Smooth muscle cell (in vitro differentiated cells): ENCODE measurements around the gene CTNNAL1. TPM values are rescaled to one million over a fixed set of nuclear protein-coding genes. Genes with fewer than 3 reads are reported as not detected.

Experiments used
- DNase-seq: peaks from one replicate; lab custom pipeline; 2025; ENCODE audit not compliant: unreplicated experiment; lab: John Stamatoyannopoulos, UW
- H2AFZ ChIP-seq: fragments of 200-600 bp; sonication (generic); 2 replicates; pipeline ENCODE4 v1.6.0; 2016; ENCODE audit warnings: antibody characterized with exemption, low read depth, mild to moderate bottlenecking
- H3F3A ChIP-seq: fragments of 200-600 bp; sonication (generic); 2 replicates; pipeline ENCODE4 v1.6.0; 2017; ENCODE audit warnings: antibody characterized with exemption, low read depth
- H3K27ac ChIP-seq: fragments of 200-600 bp; sonication (generic); 2 replicates; pipeline ENCODE4 v1.5.1; 2016; ENCODE audit warnings: low read depth, mild to moderate bottlenecking
- H3K27me3 ChIP-seq: fragments of 200-600 bp; sonication (generic); 2 replicates; pipeline ENCODE4 v1.6.1; 2016; ENCODE audit warnings: low read depth, mild to moderate bottlenecking
- H3K36me3 ChIP-seq: fragments of 200-600 bp; sonication (generic); 2 replicates; pipeline ENCODE4 v1.5.1; 2016; ENCODE audit warnings: low read depth
- H3K4me1 ChIP-seq: fragments of 200-600 bp; sonication (generic); 2 replicates; pipeline ENCODE4 v1.5.1; 2016; ENCODE audit warnings: low read depth
- H3K4me2 ChIP-seq: fragments of 200-600 bp; sonication (generic); 2 replicates; pipeline ENCODE4 v1.6.0; 2016; ENCODE audit warnings: mild to moderate bottlenecking
- H3K4me3 ChIP-seq: fragments of 200-600 bp; sonication (generic); 2 replicates; pipeline ENCODE4 v1.5.1; 2016; ENCODE audit warnings: mild to moderate bottlenecking
- H3K79me2 ChIP-seq: fragments of 200-600 bp; sonication (generic); 2 replicates; pipeline ENCODE4 v1.6.0; 2016; ENCODE audit warnings: low read depth, mild to moderate bottlenecking
- H3K9ac ChIP-seq: fragments of 200-600 bp; sonication (generic); 2 replicates; pipeline ENCODE4 v1.6.0; 2016; ENCODE audit warnings: low read depth
- H3K9me3 ChIP-seq: fragments of 200-600 bp; sonication (generic); replicated peaks from 2 replicates; pipeline ENCODE4 v1.5.1; 2016; ENCODE audit warnings: low read depth
- H4K20me1 ChIP-seq: fragments of 200-600 bp; sonication (generic); 2 replicates; pipeline ENCODE4 v1.6.0; 2016; ENCODE audit warnings: low read depth
- whole genome bisulfite sequencing: methylation state at CpG from one replicate; pipeline ENCODE4 v1.1.7; 2016; ENCODE audit warnings: low lambda C conversion rate; 5-methylcytosine and 5-hydroxymethylcytosine counted together
- polyA plus RNA-seq: library from polyadenylated mRNA; unstranded; fragments of >200 nt; fragmentation: Nextera tagmentation; extraction: Ambion mirVana; gene quantifications from 2 replicates; pipeline ENCODE4 v1.2.1, GENCODE V29; 2016
- total RNA-seq: library from RNA; depleted of rRNA; stranded (reverse); fragments of >200 nt; gene quantifications from 2 replicates; pipeline ENCODE4 v1.2.3, GENCODE V29; 2014
- TF ChIP-seq, protein P1 (sequence below): fragments of 200-600 bp; sonication (generic); IDR thresholded peaks from 2 replicates; pipeline ENCODE4 v1.5.1; 2017; ENCODE audit warnings: borderline replicate concordance, mild to moderate bottlenecking, antibody characterized with exemption; ENCODE audit not compliant: insufficient read depth, poor library complexity, severe bottlenecking

The CTNNAL1 gene
- total and polyA plus RNA-seq, 2 experiments from 2014 or later: 27.4 to 33.5 TPM

DNA sequence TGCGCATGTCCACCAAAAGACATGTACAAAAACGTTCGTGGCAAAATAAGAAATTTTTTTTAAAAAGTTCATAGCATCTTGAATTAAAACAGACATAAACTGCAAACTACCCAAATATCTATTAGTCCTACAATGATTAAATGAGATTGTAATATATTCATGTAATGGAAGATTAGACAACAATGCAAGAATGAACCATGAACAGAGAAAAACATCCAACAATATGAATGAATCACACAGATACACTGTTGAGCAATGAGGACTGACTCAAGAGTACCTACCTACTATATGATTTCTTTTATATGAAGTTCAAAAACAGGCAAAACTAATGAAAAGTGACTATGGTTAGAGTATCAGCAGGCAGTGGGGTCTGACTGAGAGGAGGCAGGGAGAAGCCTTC is 17.9 kb upstream of the CTNNAL1 start:
- Histone ChIP-seq H3K9ac (no peak overlapping the region), H3K4me1 (peaks cover 8% of the 10 kb centered on the region), H3K9me3 (no peaks in the 10 kb centered on the region), H3K79me2 (peaks cover 4% of the 10 kb centered on the region), H4K20me1 (peaks cover 3% of the 10 kb centered on the region), H3K36me3 (no peaks in the 10 kb centered on the region), H3K27ac (no peak overlapping the region), H3K4me3 (no peak overlapping the region), H2AFZ (no peak overlapping the region), H3K27me3 (no peaks in the 10 kb centered on the region), H3F3A (no peaks in the 10 kb centered on the region), H3K4me2 (no peak overlapping the region)
- 98% methylated on average over 3 of the region's 3 CpGs for WGBS
- TF ChIP-seq, protein P1, sequence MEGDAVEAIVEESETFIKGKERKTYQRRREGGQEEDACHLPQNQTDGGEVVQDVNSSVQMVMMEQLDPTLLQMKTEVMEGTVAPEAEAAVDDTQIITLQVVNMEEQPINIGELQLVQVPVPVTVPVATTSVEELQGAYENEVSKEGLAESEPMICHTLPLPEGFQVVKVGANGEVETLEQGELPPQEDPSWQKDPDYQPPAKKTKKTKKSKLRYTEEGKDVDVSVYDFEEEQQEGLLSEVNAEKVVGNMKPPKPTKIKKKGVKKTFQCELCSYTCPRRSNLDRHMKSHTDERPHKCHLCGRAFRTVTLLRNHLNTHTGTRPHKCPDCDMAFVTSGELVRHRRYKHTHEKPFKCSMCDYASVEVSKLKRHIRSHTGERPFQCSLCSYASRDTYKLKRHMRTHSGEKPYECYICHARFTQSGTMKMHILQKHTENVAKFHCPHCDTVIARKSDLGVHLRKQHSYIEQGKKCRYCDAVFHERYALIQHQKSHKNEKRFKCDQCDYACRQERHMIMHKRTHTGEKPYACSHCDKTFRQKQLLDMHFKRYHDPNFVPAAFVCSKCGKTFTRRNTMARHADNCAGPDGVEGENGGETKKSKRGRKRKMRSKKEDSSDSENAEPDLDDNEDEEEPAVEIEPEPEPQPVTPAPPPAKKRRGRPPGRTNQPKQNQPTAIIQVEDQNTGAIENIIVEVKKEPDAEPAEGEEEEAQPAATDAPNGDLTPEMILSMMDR: no peak
- DNase-seq: no peak

DNA sequence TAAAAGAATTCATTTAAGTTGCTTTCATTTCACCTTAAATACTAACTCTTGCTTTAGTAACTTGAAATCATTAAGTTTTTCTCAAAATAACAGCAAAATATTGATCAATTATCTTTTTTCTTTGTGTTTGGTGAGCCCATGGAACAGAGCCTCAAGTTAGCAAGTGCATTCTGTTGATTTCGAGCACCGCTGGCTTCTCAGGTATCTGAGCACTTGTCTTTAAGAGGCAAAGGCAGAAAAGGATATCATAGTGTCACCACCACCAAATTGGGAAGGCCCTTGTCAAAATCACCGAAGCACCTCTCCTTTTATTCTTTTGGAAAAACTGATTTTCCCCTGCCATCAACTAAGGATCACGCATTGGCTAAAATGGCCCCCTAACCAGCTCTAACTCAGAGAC is 17.1 kb upstream of the CTNNAL1 start:
- DNase-seq: no peak
- no peaks in the 10 kb centered on the region for H3K9me3 ChIP-seq
- 97% methylated on average over 4 of the region's 4 CpGs for WGBS
- peaks cover 15% of the 10 kb centered on the region for H3K4me1 ChIP-seq
- H4K20me1 ChIP-seq: peaks cover 3% of the 10 kb centered on the region
- peaks cover 4% of the 10 kb centered on the region for H3K79me2 ChIP-seq
- H3K4me3 ChIP-seq: no peak overlapping the region
- no peak overlapping the region for H3K4me2 ChIP-seq
- H3K27me3 ChIP-seq: no peaks in the 10 kb centered on the region
- no peak overlapping the region for H2AFZ ChIP-seq
- no peaks in the 10 kb centered on the region for H3F3A ChIP-seq
- no peak overlapping the region for H3K27ac ChIP-seq
- H3K36me3 ChIP-seq: no peaks in the 10 kb centered on the region
- H3K9ac ChIP-seq: no peak overlapping the region
- TF ChIP-seq, protein P1: no peak

DNA sequence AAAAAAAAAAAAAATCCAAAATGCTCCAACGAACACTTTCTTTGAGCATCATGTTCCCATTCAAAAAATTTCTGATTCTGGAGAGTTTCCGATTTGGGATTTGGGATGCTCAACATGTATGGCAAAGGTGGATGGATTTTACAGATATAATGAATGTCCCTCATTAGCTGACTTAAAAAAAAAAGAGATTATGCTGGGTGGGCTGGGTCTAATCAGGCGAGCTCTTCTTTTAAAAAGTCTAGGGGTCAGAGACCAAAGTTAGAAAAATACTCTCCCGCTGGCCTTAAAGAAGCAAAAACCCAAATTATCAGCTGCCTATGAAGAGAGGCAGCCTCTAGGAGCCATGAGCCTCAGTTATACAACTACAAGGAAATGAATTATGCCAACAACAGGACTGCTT is 15.2 kb upstream of the CTNNAL1 start:
- H4K20me1 ChIP-seq: peaks cover 10% of the 10 kb centered on the region
- H3K4me1 ChIP-seq: peaks cover 15% of the 10 kb centered on the region
- H3K9ac ChIP-seq: no peak overlapping the region
- H3K4me2 ChIP-seq: no peak overlapping the region
- H3K79me2 ChIP-seq: peaks cover 4% of the 10 kb centered on the region
- H3F3A ChIP-seq: no peaks in the 10 kb centered on the region
- whole genome bisulfite sequencing: 93% methylated on average over 4 of the region's 4 CpGs
- H3K27me3 ChIP-seq: no peaks in the 10 kb centered on the region
- H3K9me3 ChIP-seq: no peaks in the 10 kb centered on the region
- no peak overlapping the region for H2AFZ ChIP-seq
- no peak overlapping the region for H3K4me3 ChIP-seq
- H3K27ac ChIP-seq: no peak overlapping the region
- H3K36me3 ChIP-seq: no peaks in the 10 kb centered on the region
- no peak for DNase-seq
- TF ChIP-seq, protein P1: no peak

DNA sequence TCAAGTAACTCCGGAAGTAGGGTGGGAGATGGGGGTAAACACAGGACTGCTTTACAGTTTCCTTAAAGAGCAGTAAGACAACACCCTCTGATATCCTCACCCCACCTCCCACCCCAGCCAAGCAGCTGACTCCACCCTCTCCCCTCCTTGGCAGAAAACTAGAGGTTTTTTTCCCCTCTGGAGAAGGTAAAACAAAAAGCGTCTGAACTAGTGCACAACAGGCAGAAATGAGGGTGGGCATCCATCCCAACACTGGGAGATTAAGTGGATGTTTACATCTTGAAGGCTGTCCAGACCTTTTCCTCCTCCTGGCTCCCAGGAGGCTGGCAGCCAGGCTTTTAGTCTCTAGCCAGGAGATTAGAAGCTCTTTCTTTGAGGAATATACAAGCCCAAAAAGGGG is 13.9 kb upstream of the CTNNAL1 start:
- Histone ChIP-seq H3K4me3 (no peak overlapping the region), H3K4me1 (peaks cover 15% of the 10 kb centered on the region), H3K79me2 (peaks cover 4% of the 10 kb centered on the region), H3K27me3 (no peaks in the 10 kb centered on the region), H3K9ac (no peak overlapping the region), H2AFZ (no peak overlapping the region), H3K36me3 (no peaks in the 10 kb centered on the region), H3K4me2 (no peak overlapping the region), H3K27ac (no peak overlapping the region), H3F3A (no peaks in the 10 kb centered on the region), H3K9me3 (no peaks in the 10 kb centered on the region), H4K20me1 (peaks cover 16% of the 10 kb centered on the region)
- 71% methylated on average over 2 of the region's 2 CpGs for WGBS
- TF ChIP-seq, protein P1: no peak
- no peak for DNase-seq
